C4-2B (cell line): ENCODE measurements around the gene LHX5.

Experiments used
- ZFX ChIP-seq: fragments of 450-650 bp; IDR thresholded peaks from 2 replicates; pipeline ENCODE4 v1.6.1; 2017
- TF ChIP-seq, protein P1 (sequence below): fragments of 450-650 bp; conservative IDR thresholded peaks from 2 replicates; pipeline ENCODE4 v1.5.1; 2017; ENCODE audit warnings: mild to moderate bottlenecking

- TF ChIP-seq, protein P1, sequence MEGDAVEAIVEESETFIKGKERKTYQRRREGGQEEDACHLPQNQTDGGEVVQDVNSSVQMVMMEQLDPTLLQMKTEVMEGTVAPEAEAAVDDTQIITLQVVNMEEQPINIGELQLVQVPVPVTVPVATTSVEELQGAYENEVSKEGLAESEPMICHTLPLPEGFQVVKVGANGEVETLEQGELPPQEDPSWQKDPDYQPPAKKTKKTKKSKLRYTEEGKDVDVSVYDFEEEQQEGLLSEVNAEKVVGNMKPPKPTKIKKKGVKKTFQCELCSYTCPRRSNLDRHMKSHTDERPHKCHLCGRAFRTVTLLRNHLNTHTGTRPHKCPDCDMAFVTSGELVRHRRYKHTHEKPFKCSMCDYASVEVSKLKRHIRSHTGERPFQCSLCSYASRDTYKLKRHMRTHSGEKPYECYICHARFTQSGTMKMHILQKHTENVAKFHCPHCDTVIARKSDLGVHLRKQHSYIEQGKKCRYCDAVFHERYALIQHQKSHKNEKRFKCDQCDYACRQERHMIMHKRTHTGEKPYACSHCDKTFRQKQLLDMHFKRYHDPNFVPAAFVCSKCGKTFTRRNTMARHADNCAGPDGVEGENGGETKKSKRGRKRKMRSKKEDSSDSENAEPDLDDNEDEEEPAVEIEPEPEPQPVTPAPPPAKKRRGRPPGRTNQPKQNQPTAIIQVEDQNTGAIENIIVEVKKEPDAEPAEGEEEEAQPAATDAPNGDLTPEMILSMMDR, result no peak
- TF ChIP-seq ZFX, result no peak
Observed at GRCh38 chr12:113424456-113424855, 47.2 kb downstream of the LHX5 start.
